H1 (cell line): ENCODE results near the gene DOP1B. TPM values are rescaled to one million over a fixed set of nuclear protein-coding genes. Genes with fewer than 3 reads are reported as not detected.

Experiments used
- CTCF ChIA-PET: fragments of 300-600 bp; sonication (Branson Sonifier 250); formaldehyde crosslinking; loops from one replicate; lab custom pipeline; 2021; ENCODE audit not compliant: partially characterized antibody; lab: Charles Lee
- POLR2A ChIA-PET: fragments of 300-600 bp; sonication (Branson Sonifier 250); formaldehyde crosslinking; loops from one replicate; lab custom pipeline; 2021; ENCODE audit warnings: inconsistent platforms; ENCODE audit not compliant: partially characterized antibody; lab: Charles Lee
- DNase-seq, 2 experiments: peaks; one replicate each; pipeline versions ENCODE4 v3.0.0 to v3.0.0-alpha.2; 2010 to 2022; ENCODE audit warnings: low spot score in 2 of 2, low read depth in 1 of 2, mixed read lengths in 1 of 2
- FAIRE-seq: peaks from 2 replicates; lab custom pipeline; 2011; peaks lifted over from hg19 to GRCh38; lab: Jason Lieb, UNC
- H2AFZ ChIP-seq: 2 replicates; pipeline ENCODE4 v1.8.1; 2012; ENCODE audit warnings: low read length, inconsistent platforms
- H2AK5ac ChIP-seq: 2 replicates; pipeline ENCODE4 v1.6.1; 2013; ENCODE audit warnings: low read depth, low read length
- H2BK120ac ChIP-seq: replicated peaks from 2 replicates; pipeline ENCODE3; 2013; ENCODE audit warnings: low read depth, low read length, inconsistent platforms
- H2BK12ac ChIP-seq: 2 replicates; pipeline ENCODE4 v1.6.1; 2013; ENCODE audit warnings: low read depth, low read length
- H2BK15ac ChIP-seq: 2 replicates; pipeline ENCODE4 v1.6.1; 2013; ENCODE audit warnings: low read length
- H2BK20ac ChIP-seq: 2 replicates; pipeline ENCODE4 v1.6.1; 2013; ENCODE audit warnings: low read length
- H2BK5ac ChIP-seq: 2 replicates; pipeline ENCODE4 v1.6.1; 2013; ENCODE audit warnings: low read depth, low read length
- H3K14ac ChIP-seq: 2 replicates; pipeline ENCODE4 v1.6.1; 2013; ENCODE audit warnings: inconsistent platforms; ENCODE audit not compliant: insufficient read length
- H3K18ac ChIP-seq: 2 replicates; pipeline ENCODE4 v1.6.1; 2013; ENCODE audit warnings: low read length; ENCODE audit errors: extremely low read depth
- H3K23ac ChIP-seq: 2 replicates; pipeline ENCODE4 v1.6.1; 2013; ENCODE audit warnings: inconsistent platforms; ENCODE audit not compliant: insufficient read length
- H3K23me2 ChIP-seq: 2 replicates; pipeline ENCODE4 v1.6.1; 2013; ENCODE audit warnings: low read depth, low read length
- H3K27ac ChIP-seq: 2 replicates; pipeline ENCODE4 v1.6.1; 2011; ENCODE audit warnings: low read depth, low read length, inconsistent platforms
- H3K27me3 ChIP-seq, 4 experiments: replicated peaks in 1 of 4; 1 replicate in 1 of 4; 2 replicates in 3 of 4; pipeline versions ENCODE4 v1.6.1 to v1.8.1; 2011 to 2013; ENCODE audit warnings: low read length in 3 of 4, mild to moderate bottlenecking in 3 of 4, inconsistent platforms in 2 of 4, mixed read lengths in 2 of 4, moderate library complexity in 1 of 4; ENCODE audit not compliant: control insufficient read depth in 3 of 4, insufficient read depth in 3 of 4; ENCODE audit errors: extremely low read depth in 1 of 4
- H3K36me3 ChIP-seq, 4 experiments: 2 replicates each; pipeline versions ENCODE4 v1.6.1 to v1.8.1; 2011 to 2013; ENCODE audit warnings: mild to moderate bottlenecking in 4 of 4, low read length in 3 of 4, moderate library complexity in 2 of 4, control low read depth in 1 of 4, inconsistent platforms in 1 of 4; ENCODE audit not compliant: insufficient read depth in 4 of 4, control insufficient read depth in 2 of 4
- H3K4ac ChIP-seq: replicated peaks from 2 replicates; pipeline ENCODE3; 2013; ENCODE audit warnings: low read length, low read depth, mixed read lengths, inconsistent platforms; ENCODE audit not compliant: insufficient read length
- H3K4me1 ChIP-seq, 4 experiments: replicated peaks in 1 of 4; 1 replicate in 1 of 4; 2 replicates in 3 of 4; pipeline versions ENCODE4 v1.6.1 to v1.8.1; 2011 to 2013; ENCODE audit warnings: low read length in 3 of 4, inconsistent platforms in 2 of 4, mixed read lengths in 1 of 4; ENCODE audit not compliant: insufficient read depth in 4 of 4, control insufficient read depth in 3 of 4
- H3K4me2 ChIP-seq, 2 experiments: 2 replicates each; pipeline versions ENCODE4 v1.6.1 to v1.8.1; 2011 to 2013; ENCODE audit warnings: low read depth in 2 of 2, low read length in 2 of 2, control low read depth in 1 of 2, inconsistent platforms in 1 of 2, mild to moderate bottlenecking in 1 of 2; ENCODE audit not compliant: insufficient read depth in 1 of 2
- H3K4me3 ChIP-seq, 4 experiments: fragments of 200-600, 300-600 bp in 1 of 4; sonication (generic), shearing (Covaris generic), sonication (Bioruptor Twin) in 1 of 4; 2 replicates each; pipeline versions ENCODE4 v1.5.1 to v1.8.1; 2011 to 2016; ENCODE audit warnings: low read length in 4 of 4, low read depth in 3 of 4, control low read depth in 2 of 4, inconsistent platforms in 2 of 4, mild to moderate bottlenecking in 2 of 4, mixed read lengths in 1 of 4, moderate library complexity in 1 of 4; ENCODE audit not compliant: insufficient read depth in 2 of 4; ENCODE audit errors: extremely low read depth in 1 of 4
- H3K56ac ChIP-seq: replicated peaks from 2 replicates; pipeline ENCODE3; 2013; ENCODE audit warnings: low read depth, mild to moderate bottlenecking, mixed read lengths, low read length, inconsistent platforms; ENCODE audit not compliant: insufficient read length
- H3K79me1 ChIP-seq: 2 replicates; pipeline ENCODE4 v1.6.1; 2013; ENCODE audit warnings: low read depth, low read length, control low read depth
- H3K79me2 ChIP-seq, 2 experiments: 2 replicates each; pipeline versions ENCODE4 v1.6.1 to v1.8.1; 2012 to 2013; ENCODE audit warnings: low read length in 2 of 2, mild to moderate bottlenecking in 2 of 2, inconsistent platforms in 1 of 2; ENCODE audit not compliant: insufficient read depth in 2 of 2, control insufficient read depth in 1 of 2
- H3K9ac ChIP-seq, 4 experiments: replicated peaks in 1 of 4; 1 replicate in 1 of 4; 2 replicates in 3 of 4; pipeline versions ENCODE4 v1.6.1 to v1.8.1; 2011 to 2013; ENCODE audit warnings: low read depth in 3 of 4, low read length in 3 of 4, control low read depth in 2 of 4, mild to moderate bottlenecking in 2 of 4, moderate library complexity in 2 of 4, inconsistent platforms in 1 of 4; ENCODE audit errors: extremely low read depth in 1 of 4
- H3K9me3 ChIP-seq, 2 experiments: 2 replicates each; pipeline versions ENCODE4 v1.6.1 to v1.8.1; 2012 to 2013; ENCODE audit warnings: mild to moderate bottlenecking in 2 of 2, moderate library complexity in 2 of 2, control low read depth in 1 of 2, inconsistent platforms in 1 of 2, low read depth in 1 of 2, low read length in 1 of 2, mixed read lengths in 1 of 2; ENCODE audit not compliant: insufficient read depth in 2 of 2
- H4K20me1 ChIP-seq, 2 experiments: replicated peaks in 1 of 2; 2 replicates each; pipeline versions ENCODE3 to v1.8.1; 2011 to 2013; ENCODE audit warnings: inconsistent platforms in 2 of 2, low read length in 2 of 2, mild to moderate bottlenecking in 1 of 2; ENCODE audit not compliant: insufficient read depth in 2 of 2, control insufficient read depth in 1 of 2
- H4K5ac ChIP-seq: 2 replicates; pipeline ENCODE4 v1.6.1; 2013; ENCODE audit warnings: low read length, low read depth, mixed read lengths, inconsistent platforms; ENCODE audit not compliant: insufficient read length
- H4K8ac ChIP-seq: 2 replicates; pipeline ENCODE4 v1.8.0; 2013; ENCODE audit warnings: mild to moderate bottlenecking, moderate library complexity, low read length, inconsistent platforms; ENCODE audit not compliant: insufficient read depth; ENCODE audit errors: extremely low read depth
- H4K91ac ChIP-seq: replicated peaks from 2 replicates; pipeline ENCODE3; 2013; ENCODE audit warnings: low read length, mixed read lengths, inconsistent platforms; ENCODE audit not compliant: insufficient read length
- BCL11A ChIP-seq, 2 experiments: IDR thresholded peaks; one replicate each; pipeline ENCODE4 v1.6.1; 2011; ENCODE audit warnings: low read depth in 2 of 2, low read length in 2 of 2, mild to moderate bottlenecking in 2 of 2
- CREB1 ChIP-seq: IDR thresholded peaks from 2 replicates; pipeline ENCODE4 v1.6.1; 2012; ENCODE audit warnings: inconsistent platforms
- GTF2F1 ChIP-seq: IDR thresholded peaks from 2 replicates; pipeline ENCODE4 v1.6.1; 2012; ENCODE audit warnings: low read depth, low read length, improper control_type of control experiment, borderline replicate concordance
- KDM1A ChIP-seq: fragments of 200-600, 300-600 bp; sonication (generic); IDR thresholded peaks from 2 replicates; pipeline ENCODE4 v1.7.1; 2016; ENCODE audit warnings: mild to moderate bottlenecking, low read length, borderline replicate concordance
- MAFK ChIP-seq: IDR thresholded peaks from 2 replicates; pipeline ENCODE4 v1.6.1; 2012; ENCODE audit warnings: low read depth, mild to moderate bottlenecking, improper control_type of control experiment, low read length
- NANOG ChIP-seq: IDR thresholded peaks from 2 replicates; pipeline ENCODE4 v1.6.1; 2011; ENCODE audit warnings: low read length, low read depth, mild to moderate bottlenecking, inconsistent platforms; ENCODE audit not compliant: insufficient read depth, poor library complexity, severe bottlenecking
- SUZ12 ChIP-seq: fragments of 200-600 bp; sonication (generic); IDR thresholded peaks from 2 replicates; pipeline ENCODE4 v1.6.1; 2012; ENCODE audit warnings: mild to moderate bottlenecking, inconsistent platforms, low read length, moderate library complexity, mixed read lengths
- WGBS, 2 experiments: shearing (Covaris generic) in 1 of 2; methylation state at CpG; one replicate each; pipeline versions ENCODE4 v1.1.6 to v1.1.7; 2013 to 2015; ENCODE audit warnings: low lambda C conversion rate in 2 of 2, mixed read lengths in 2 of 2, inconsistent platforms in 1 of 2, low coverage in 1 of 2, missing lambda C conversion rate in 1 of 2; ENCODE audit not compliant: insufficient replicate concordance in 2 of 2, insufficient coverage in 1 of 2, insufficient read length in 1 of 2; ENCODE audit errors: extremely low coverage in 1 of 2, missing lambda C conversion rate in 1 of 2; 5-methylcytosine and 5-hydroxymethylcytosine counted together
- polyA plus RNA-seq, 7 experiments: library from polyadenylated mRNA; depleted of rRNA in 3 of 7; stranded (reverse) in 5 of 7; unstranded in 2 of 7; fragments of >200 nt in 5 of 7; fragments of 200-250 nt in 2 of 7; gene quantifications; 1 replicate in 5 of 7; 2 replicates in 1 of 7; 4 replicates in 1 of 7; pipeline versions ENCODE4 v1.2.1 to v1.2.3, GENCODE V29; 2011 to 2013; ENCODE audit warnings: missing spikeins in 2 of 7, mixed read lengths in 2 of 7
- total RNA-seq: library from RNA; stranded (reverse); fragmentation: NEBNext Ultra II Directional; extraction: Animal tissue kit (Norgen Biotek cat#: 25700); gene quantifications from 2 replicates; pipeline ENCODE4 v1.2.1, GENCODE V29; 2021

Gene DOP1B
- total and polyA plus RNA-seq, 2 of the 8 experiments (the other 6 are each of a cell fraction or from before 2014, with no cell fraction given), result 2.8 to 9.9 TPM

- DNase-seq (no peak), FAIRE-seq (no peak)
- Histone ChIP-seq H3K79me2 (no peaks in the 10 kb centered on the region), H3K4ac (no peak overlapping the region), H4K5ac (no peak overlapping the region), H3K9ac (no peak overlapping the region), H3K4me3 (no peak overlapping the region), H3K23ac (no peak overlapping the region), H3K27ac (no peak overlapping the region), H2AFZ (no peak overlapping the region), H4K8ac (no peak overlapping the region), H3K14ac (no peak overlapping the region), H3K36me3 (no peaks in the 10 kb centered on the region), H3K9me3 (no peaks in the 10 kb centered on the region), H4K20me1 (no peaks in the 10 kb centered on the region), H3K4me2 (no peak overlapping the region), H2BK20ac (no peak overlapping the region), H2BK120ac (no peak overlapping the region), H3K79me1 (no peaks in the 10 kb centered on the region), H4K91ac (no peak overlapping the region), H2AK5ac (no peak overlapping the region), H2BK15ac (no peak overlapping the region), H2BK5ac (no peak overlapping the region), H3K4me1 (no peaks in the 10 kb centered on the region), H3K18ac (no peak overlapping the region), H3K56ac (no peak overlapping the region), H2BK12ac (no peak overlapping the region), H3K27me3 (no peaks in the 10 kb centered on the region), H3K23me2 (no peaks in the 10 kb centered on the region)
- ChIA-PET CTCF (interaction anchor here (0.6 to 1.5 kb wide), 13 partner anchors 9 to 1445 kb away, joined by 3 to 5 read pairs (median 3); no protein-coding TSS in a partner anchor), POLR2A (no interaction called here)
- WGBS, 2 experiments, result 86% methylated on average over 5 of the region's 5 CpGs; no CpG with 5 or more reads in 1 of the 2 experiments
- TF ChIP-seq NANOG, result no peak
- TF ChIP-seq BCL11A (IDR thresholded peaks at IDR 0.05; ENCODE audit: low read depth in 2 of 2, low read length in 2 of 2), result no peak
- no peak for TF ChIP-seq SUZ12
- TF ChIP-seq CREB1, result no peak
- TF ChIP-seq KDM1A, result no peak
- no peak for TF ChIP-seq MAFK
- TF ChIP-seq GTF2F1, result no peak
Observed at GRCh38 chr21:36147911-36148310, 8.7 kb upstream of the DOP1B start.
